GM10248 (cell line): Measurements from ENCODE around the gene GCM1.

Source experiments
- CTCF ChIA-PET: fragments of 300-600 bp; sonication (Branson Sonifier 250); formaldehyde crosslinking; extraction: SDS; loops from one replicate; lab custom pipeline; 2021; ENCODE audit warnings: antibody characterized with exemption; lab: Yijun Ruan, JAX
- POLR2A ChIA-PET: fragments of 350-650 bp; sonication (Branson Sonifier 250); formaldehyde crosslinking; extraction: SDS; loops from one replicate; lab custom pipeline; 2020; ENCODE audit warnings: antibody characterized with exemption; lab: Yijun Ruan, JAX
- DNase-seq: peaks from one replicate; pipeline ENCODE4 v3.0.0; 2012; ENCODE audit errors: extremely low spot score
- TF ChIP-seq, protein P1 (sequence below): IDR thresholded peaks from 2 replicates; pipeline ENCODE4 v1.5.1; 2012; ENCODE audit warnings: mild to moderate bottlenecking, low read depth; ENCODE audit errors: extremely low read depth, missing control alignments, control extremely low read depth

GCM1 gene

DNA sequence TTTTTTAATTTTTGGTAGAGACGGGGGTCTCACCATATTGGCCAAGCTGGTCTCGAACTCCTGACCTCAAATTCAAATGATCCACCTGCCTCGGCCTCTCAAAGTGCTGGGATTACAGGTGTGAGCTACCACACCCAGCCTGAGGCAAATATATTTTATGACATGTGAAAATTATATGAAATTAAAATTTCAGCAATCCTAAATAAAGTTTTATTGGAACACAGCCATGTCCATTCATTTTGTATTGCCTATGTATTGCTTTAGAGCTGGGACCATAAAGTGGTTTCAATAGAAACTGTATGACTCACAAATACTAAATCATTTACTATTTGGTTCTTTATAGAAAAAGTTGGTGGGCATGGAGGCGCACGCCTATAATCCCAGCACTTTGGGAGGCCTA is 32.0 kb upstream of the GCM1 start:
- TF ChIP-seq, protein P1, sequence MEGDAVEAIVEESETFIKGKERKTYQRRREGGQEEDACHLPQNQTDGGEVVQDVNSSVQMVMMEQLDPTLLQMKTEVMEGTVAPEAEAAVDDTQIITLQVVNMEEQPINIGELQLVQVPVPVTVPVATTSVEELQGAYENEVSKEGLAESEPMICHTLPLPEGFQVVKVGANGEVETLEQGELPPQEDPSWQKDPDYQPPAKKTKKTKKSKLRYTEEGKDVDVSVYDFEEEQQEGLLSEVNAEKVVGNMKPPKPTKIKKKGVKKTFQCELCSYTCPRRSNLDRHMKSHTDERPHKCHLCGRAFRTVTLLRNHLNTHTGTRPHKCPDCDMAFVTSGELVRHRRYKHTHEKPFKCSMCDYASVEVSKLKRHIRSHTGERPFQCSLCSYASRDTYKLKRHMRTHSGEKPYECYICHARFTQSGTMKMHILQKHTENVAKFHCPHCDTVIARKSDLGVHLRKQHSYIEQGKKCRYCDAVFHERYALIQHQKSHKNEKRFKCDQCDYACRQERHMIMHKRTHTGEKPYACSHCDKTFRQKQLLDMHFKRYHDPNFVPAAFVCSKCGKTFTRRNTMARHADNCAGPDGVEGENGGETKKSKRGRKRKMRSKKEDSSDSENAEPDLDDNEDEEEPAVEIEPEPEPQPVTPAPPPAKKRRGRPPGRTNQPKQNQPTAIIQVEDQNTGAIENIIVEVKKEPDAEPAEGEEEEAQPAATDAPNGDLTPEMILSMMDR, result no peak
- CTCF ChIA-PET, result interaction anchor here (0.7 to 1.7 kb wide), 3 partner anchors 8 to 304 kb away, joined by 3 to 6 read pairs (median 4); no protein-coding TSS in a partner anchor
- DNase-seq, result no peak
- POLR2A ChIA-PET, result no interaction called here

DNA sequence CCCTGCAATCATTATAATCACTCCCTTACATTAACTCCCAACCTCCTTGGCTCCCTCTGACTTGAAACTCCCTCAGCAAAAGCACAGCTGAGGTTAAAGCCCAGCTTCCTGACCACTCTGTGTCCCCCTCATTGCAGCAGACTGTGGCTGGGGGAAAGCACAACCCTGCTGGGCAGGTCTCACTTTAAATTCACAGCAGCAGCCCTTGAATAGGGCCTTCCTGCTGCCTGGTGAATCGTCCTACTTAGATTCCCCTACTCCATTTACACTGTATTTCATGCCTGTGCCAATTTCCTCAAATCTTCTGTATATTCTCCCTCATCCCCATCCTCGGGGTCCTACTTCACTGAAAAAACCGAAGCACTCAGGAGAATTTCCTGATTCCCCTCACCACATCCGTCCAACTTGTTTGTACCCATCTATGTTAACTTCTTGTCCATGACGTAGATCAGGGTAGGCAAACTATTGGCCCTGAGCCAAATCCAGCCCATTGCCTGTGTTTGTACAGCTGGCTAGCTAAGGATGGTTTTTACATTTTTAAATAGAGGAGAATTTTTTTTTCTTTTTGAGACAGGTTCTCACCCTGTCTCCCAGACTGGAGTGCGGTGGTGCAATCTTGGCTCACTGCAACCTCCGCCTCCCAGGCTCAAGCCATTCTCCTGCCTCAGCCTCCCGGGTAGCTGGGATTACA is 31.5 kb upstream of the GCM1 start:
- CTCF ChIA-PET, result interaction anchor here (0.7 to 1.7 kb wide), 3 partner anchors 9 to 304 kb away, joined by 3 to 6 read pairs (median 4); no protein-coding TSS in a partner anchor

DNA sequence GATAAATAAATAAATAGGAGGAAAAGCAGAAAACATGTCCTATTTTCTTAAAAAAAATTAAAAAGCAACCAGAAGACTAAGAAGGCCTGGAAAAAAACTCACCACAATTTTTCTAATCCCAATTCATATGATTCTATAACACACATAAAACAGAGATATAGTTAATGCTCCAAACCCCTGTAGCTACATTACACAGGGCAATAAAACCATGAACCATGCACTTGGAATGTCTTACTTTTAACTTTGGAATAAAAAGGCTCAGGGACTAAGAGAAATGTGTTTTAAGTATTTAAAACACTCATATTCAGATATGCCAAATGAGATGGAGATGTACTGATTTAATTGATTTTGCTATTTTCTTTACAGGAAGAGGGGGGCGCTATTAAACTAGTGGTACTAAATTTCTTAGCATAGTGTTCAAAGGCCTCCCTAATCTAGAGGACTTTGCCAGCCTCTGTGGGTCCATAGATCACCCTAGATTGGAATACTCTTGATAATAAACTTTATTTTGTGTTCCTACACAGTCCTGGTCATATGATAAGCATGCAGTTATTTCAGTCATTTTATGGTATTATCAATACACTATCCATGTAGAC is 30.3 kb upstream of the GCM1 start:
- ChIA-PET POLR2A (no interaction called here), CTCF (no interaction called here)
- DNase-seq, result no peak
- TF ChIP-seq, protein P1, result no peak

More for the DNA sequence above, 31.5 kb upstream of the GCM1 start:
- TF ChIP-seq, protein P1, result no peak
- POLR2A ChIA-PET, result no interaction called here
- no peak for DNase-seq

DNA sequence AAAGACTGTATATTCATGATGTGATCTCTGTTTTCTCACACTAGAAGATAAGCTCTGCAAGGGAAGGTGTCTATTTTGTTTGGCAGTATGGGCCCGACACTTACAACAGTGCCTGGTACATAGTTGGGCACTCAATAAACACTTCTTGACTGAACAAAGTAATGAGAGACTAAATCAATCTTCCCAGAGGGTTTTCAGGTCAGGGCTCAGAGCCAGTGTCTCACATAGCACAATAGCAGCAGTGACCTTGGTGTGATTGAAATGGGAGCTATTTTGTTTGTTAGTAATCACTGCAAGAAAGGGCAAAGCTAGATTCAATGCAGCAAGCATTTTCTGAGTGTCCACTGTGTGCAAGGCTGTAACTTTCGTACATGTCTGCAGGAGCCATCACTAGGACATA is 26.4 kb upstream of the GCM1 start:
- ChIA-PET POLR2A (no interaction called here), CTCF (interaction anchor here (1.0 to 11.5 kb wide), 3 partner anchors 236 to 318 kb away, joined by 4 to 161 read pairs (median 9); no protein-coding TSS in a partner anchor)
- TF ChIP-seq, protein P1, result no peak
- no peak for DNase-seq

DNA sequence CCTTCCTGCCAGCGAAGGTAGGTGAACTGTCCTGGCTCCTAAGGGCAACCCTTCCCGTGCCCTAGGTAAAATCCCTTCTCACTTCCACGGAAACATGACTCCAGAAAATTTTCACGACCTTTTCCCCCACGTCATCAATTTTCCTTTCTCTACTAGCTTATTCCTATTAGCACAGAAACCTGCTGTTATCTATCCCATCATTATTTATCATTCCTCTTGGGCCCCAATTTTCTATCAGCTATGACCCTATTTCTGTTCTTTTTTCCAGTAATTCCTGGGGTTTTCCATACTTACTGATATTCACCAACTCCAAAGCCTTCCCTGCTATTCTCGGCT is 23.8 kb upstream of the GCM1 start:
- ChIA-PET POLR2A (interaction anchor here (0.6 kb wide), 1 partner anchor 237 kb away, joined by 3 read pairs; no protein-coding TSS in a partner anchor), CTCF (interaction anchor here (0.6 to 11.5 kb wide), 53 partner anchors 8 to 556 kb away, joined by 3 to 161 read pairs (median 4); no protein-coding TSS in a partner anchor)
- no peak for DNase-seq
- TF ChIP-seq, protein P1, result no peak

DNA sequence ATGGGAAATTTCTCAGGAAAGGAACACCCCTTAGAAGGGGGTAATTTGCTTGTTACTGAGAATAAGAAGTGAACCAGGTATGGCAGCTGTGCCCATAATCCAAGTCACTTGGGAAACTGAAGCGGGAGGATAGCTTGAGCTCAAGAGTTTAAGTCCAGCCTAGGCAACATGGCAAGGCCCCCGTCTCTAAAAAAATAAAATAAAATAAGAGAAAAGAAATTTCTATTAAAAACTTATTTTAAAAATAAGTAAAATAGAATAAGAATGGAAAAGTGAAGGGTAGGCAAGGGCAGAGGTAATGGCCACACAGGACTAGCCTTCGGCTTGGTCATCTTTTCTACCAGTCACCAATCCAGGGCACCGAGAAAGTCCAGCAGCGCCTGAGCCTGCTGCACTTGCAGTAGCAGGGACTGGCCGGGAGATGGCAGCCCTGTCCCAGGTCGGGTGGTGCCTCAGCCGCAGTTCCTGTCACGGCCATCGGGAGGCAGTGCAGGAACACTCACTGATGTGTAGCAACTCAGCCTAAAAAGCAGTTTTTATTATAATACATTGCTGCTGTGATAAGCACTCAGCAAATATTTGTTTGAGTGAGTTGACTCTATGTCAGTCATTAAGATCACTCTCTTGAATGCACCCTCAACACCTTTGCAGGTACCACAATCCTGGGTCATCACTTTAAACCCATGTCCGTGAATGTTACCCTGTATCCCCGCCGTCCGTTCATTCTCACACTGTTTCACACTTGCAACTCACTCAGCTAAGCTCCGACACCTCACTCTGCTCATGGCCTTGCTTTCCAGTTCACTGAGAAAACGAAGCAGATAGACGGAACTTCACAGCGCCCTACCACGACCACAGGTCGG is 23.2 kb upstream of the GCM1 start:
- ChIA-PET CTCF (interaction anchor here (0.6 to 11.5 kb wide), 52 partner anchors 9 to 534 kb away, joined by 3 to 161 read pairs (median 4); no protein-coding TSS in a partner anchor), POLR2A (interaction anchor here (0.6 kb wide), 1 partner anchor 238 kb away, joined by 3 read pairs; no protein-coding TSS in a partner anchor)
- DNase-seq, result peak; percentile 85
- TF ChIP-seq, protein P1, result peak; percentile 100
